Activated CD4-positive, alpha-beta T cell treated with anti-CD3 and anti-CD28 coated beads, Interleukin-10, Interleukin-2, amounts not matched to agents 100 ng/mL and 50 ng/mL, durations not matched to agents 16 hours and 8 hours (primary cell): Measurements from ENCODE around the gene EML3.
"Not testable (repeated sequence)": the region's sequence is repeated elsewhere in the genome, so short reads cannot be mapped to it uniquely, and the experiment has no call there.

Source experiments
- DNase-seq: peaks from one replicate; pipeline ENCODE4 v3.0.0-alpha.2; 2020

EML3 gene

GRCh38 chr11:62599069-62599696 lies 13.4 kb downstream of the EML3 start:
- DNase-seq: peak; percentile 99

GRCh38 chr11:62595124-62595523 lies 17.5 kb downstream of the EML3 start:
- no peak for DNase-seq

- DNase-seq: peak; percentile 83
These were observed 19.0 kb downstream of the EML3 start for GRCh38 chr11:62593434-62594044.

GRCh38 chr11:62592989-62593421 lies 19.6 kb downstream of the EML3 start:
- DNase-seq: no peak

DNA sequence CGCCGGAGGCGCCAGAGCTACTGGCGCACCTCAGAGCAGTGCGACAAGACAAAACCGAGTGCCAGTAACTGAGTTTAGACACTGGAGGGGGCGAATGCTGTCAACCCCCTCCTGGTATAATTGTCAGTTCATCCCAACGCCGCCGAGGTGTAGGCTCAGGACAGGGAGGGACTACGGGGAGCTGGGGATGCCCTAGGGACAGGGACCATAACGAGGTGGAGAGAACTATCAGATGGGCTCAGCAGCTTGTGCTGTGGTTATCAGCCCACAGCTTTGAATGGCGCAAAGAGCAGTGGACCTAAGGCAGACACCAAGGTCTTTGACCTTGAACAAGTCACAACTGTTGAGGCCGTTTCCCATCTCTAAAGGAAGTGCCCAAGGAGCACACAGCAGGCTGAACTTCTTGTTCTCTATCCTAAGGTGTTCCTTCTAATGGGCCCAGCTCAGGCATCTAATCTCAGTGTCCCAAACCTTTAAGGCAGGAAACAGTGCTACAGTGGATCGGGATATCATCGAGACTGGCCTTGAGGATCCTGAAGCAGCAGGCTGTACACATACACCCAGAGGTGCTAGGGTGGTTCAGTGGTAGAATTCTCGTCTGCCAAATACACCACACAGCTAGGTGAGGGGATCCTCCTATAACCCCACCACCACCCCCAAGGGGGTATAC lies 20.3 kb downstream of the EML3 start:
- DNase-seq: no peak

DNA sequence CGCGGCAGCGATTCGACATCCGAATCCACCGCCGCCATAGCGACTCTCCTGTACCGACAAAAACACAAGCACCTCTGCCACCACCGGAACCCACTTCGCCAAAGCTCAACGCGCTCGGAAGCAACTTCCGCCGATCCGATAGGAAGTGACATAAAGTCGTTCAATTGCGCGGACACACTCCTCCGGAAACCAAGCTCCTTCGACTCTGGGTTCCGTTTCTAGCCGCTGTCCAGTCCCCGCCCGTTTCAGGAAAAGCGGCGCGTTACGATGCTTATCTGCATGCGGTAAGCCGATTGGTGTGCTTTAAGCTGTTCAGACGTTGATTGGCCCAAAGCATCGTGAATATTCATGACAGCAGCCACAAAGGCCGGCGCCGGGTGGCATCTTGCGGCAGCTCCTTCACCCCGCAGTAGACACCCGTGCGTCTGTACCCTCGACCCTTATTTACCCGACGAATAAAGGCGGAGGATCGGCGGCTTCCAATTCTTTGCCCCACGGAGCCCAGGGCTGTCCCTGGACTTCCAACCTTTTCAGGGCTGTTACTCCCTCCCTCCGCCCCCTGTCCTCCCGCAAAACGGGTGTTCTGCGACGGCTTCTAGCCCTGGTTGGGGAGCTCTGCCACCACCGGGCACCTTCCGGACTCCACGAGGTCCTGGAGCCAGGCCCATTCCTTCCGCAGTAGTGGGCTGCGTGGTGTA lies 21.0 kb downstream of the EML3 start, which contains the start of gene TUT1:
TSS of gene TUT1 (minus strand) at position 76 of the 698 bp plus-strand sequence. CDS start at position 38, 38 bp downstream.
- peak; percentile 98 for DNase-seq

DNA sequence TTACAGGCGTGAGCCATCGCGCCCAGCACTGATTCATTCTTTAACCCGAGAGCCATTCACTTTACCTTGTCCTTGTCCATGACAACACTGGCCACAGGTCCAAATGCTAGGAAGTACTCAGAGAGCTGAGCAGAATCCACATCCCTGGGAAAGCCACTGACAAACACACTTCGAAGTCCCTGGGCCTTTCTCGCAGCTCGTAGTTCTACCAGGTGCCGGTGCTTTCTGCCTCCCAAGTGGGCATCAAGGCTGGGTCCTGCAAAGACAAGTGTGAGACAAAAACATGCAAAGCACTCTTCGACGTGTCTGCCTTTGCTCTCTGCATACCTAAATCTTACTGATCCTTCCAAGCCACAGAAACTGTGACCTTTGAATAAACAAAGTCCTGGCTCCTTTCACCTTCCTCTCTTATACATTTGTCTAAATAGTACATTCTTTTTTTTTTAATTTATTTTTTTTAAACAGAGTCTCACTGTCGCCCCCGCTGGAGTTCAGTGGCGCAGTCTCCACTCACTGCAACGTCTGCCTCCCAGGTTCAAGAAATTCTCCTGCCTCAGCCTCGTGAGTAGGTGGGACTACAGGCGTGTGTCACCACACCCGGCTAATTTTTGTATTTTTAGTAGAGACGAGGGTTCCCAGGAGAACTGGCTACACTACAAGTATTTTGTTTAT lies 23.5 kb downstream of the EML3 start:
- peak; percentile 47 for DNase-seq

GRCh38 chr11:62585356-62585755 lies 27.2 kb downstream of the EML3 start:
- not testable (repeated sequence) for DNase-seq

DNA sequence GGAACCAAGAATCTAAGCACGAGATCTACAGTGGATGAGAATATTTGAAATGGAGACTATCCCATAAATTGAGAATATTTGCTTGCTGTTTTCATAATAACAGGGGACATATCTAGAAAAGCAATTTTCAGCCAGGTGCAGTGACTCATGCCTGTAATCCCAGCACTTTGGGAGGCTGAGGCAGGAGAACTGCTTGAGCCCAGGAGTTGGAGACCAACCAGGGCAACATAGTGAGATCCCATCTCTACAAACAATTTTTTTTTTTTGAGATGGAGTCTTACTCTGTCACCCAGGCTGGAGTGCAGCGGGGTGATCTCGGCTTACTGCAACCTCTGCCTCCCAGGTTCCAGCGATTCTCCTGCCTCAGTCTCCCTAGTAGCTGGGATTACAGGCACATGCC lies 30.8 kb downstream of the EML3 start:
- DNase-seq: not testable (repeated sequence)

GRCh38 chr11:62580959-62581715 lies 31.4 kb downstream of the EML3 start:
- DNase-seq: no peak

GRCh38 chr11:62579252-62579651 lies 33.3 kb downstream of the EML3 start:
- no peak for DNase-seq

DNA sequence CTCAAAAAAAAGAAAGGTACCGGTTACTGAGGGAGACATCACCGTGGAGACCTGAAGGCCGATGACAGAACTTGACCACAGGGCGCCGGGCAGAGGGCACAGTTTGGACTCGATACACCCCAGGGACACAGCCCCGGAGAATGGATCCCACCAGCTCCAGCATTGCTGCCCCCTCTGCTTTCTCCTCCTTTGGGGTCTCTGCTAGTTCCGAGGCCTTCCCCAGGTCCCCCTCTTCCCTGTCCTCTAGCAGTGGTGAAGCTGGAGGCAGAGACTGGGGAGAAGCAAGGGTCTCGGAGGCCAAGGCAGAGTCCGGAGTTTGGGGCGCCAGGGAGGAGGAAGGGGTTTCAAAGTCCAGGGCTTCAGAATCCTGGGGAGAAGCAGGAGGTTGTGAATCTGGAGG lies 34.0 kb downstream of the EML3 start:
- DNase-seq: no peak

- DNase-seq: no peak
These were observed 35.4 kb downstream of the EML3 start for GRCh38 chr11:62577046-62577714.

- no peak for DNase-seq
These were observed 36.7 kb downstream of the EML3 start for GRCh38 chr11:62575837-62576236.

- DNase-seq: no peak
These were observed 37.4 kb downstream of the EML3 start for GRCh38 chr11:62575156-62575555.

GRCh38 chr11:62574363-62575071 lies 38.1 kb downstream of the EML3 start:
- peak; percentile 36 for DNase-seq

- peak; percentile 100 for DNase-seq
These were observed 38.8 kb downstream of the EML3 start, which contains the start of gene EEF1G for GRCh38 chr11:62573592-62574362. EEF1G (minus strand) TSS chr11:62573891; CDS start chr11:62573842, 49 bp downstream.

DNA sequence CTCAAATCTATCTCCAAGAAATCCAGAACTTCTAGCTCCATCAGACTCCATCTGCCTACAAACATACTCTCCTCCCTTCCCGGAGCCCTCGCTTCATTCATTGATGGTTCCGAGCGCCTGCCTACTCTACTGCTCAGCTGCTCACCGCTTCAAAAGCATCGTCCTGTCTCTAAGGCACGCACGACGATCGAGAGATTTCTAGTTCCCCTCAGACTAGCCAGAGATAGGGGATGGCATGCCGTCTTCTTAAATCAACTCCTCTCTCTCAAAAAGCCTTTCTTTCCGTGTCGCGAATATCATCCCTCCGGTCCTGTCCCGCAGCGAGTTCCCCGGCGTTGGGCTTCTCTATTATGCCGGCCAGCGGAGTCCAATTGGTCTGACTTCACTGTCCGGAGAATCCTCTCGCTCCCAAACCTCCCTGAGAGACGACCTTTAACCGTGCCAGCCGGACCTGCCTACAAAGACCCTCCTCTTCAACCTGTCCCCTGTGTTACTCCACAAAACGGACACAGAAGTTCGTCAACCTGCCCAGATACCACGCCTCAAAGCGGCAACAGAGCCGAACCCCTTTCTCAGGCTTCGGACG lies 39.5 kb downstream of the EML3 start:
- no peak for DNase-seq

DNA sequence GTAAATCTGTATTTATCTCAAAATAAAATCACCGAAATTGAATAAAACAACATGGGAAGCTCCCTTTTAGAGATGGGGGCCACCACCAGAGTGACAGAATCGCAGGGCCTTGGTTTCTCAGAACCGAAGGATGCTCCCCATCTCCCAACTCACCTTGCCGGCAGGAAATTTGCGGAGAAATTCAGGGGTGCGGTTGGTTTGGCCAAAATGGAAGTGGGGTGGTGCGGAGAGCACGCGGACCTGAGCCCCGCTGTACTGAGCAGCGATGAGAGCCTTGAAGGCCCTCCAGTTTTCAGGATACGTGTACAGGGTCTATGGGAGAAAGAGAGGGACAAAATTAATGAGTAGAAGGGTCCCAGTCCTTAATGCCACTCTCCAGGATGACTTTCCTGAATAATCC lies 40.1 kb downstream of the EML3 start:
- no peak for DNase-seq

DNA sequence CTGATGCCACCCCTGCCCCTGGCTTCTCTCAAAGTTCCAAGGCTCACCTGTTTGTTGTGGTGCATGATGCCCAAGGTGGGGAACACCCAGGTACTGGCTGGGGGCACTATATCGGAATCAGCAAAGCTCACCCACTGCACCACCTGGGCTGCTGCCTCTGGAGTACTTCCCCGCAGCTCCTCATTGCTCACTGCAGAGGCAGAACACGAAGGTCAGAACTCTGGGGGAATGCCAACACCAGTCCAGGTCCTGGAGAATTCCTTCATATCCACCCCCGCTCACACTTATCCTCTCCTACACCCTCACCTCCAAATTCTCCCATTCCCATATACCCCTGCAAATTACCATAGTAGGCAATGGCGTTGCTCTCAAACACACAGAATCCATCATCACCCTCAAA lies 41.1 kb downstream of the EML3 start:
- not testable (repeated sequence) for DNase-seq
